K562 (cell line): Measurements from ENCODE around the gene PLEKHF1. TPM values are rescaled to one million over a fixed set of nuclear protein-coding genes. Genes with fewer than 3 reads are reported as not detected.

Experiments
- ATF6 ChIP-seq: sonication (generic); formaldehyde crosslinking; IDR thresholded peaks from 2 replicates; pipeline ENCODE4 v1.4.0; 2020; ENCODE audit warnings: mild to moderate bottlenecking, missing genetic modification reagents
- CHD2 ChIP-seq: IDR thresholded peaks from 2 replicates; pipeline ENCODE4 v1.6.1; 2011; ENCODE audit warnings: low read depth, low read length
- COPS2 ChIP-seq: fragments of 450-650 bp; conservative IDR thresholded peaks from 2 replicates; pipeline ENCODE4 v1.6.1; 2016; ENCODE audit warnings: mild to moderate bottlenecking, moderate library complexity
- EGR1 ChIP-seq: fragments of 450-650 bp; conservative IDR thresholded peaks from 2 replicates; pipeline ENCODE4 v1.6.1; 2017; ENCODE audit warnings: mild to moderate bottlenecking
- EHMT2 ChIP-seq: fragments of 450-650 bp; IDR thresholded peaks from 2 replicates; pipeline ENCODE4 v1.6.1; 2018; ENCODE audit warnings: antibody characterized with exemption
- FOXJ2 ChIP-seq: fragments of 200-800 bp; sonication (Bioruptor generic); IDR thresholded peaks from 2 replicates; pipeline ENCODE4 v1.6.1; 2016; ENCODE audit warnings: missing genetic modification characterization, missing compliant biosample characterization
- FOXJ3 ChIP-seq: sonication (generic); formaldehyde crosslinking; IDR thresholded peaks from 2 replicates; pipeline ENCODE4 v1.4.0; 2020; ENCODE audit warnings: mild to moderate bottlenecking, missing genetic modification reagents
- GABPB1 ChIP-seq: sonication (generic); formaldehyde crosslinking; IDR thresholded peaks from 2 replicates; pipeline ENCODE4 v1.8.0; 2022; ENCODE audit warnings: mild to moderate bottlenecking, missing genetic modification reagents
- KDM5B ChIP-seq: fragments of 200-600 bp; sonication (generic); IDR thresholded peaks from 2 replicates; pipeline ENCODE4 v1.6.1; 2012; ENCODE audit warnings: low read depth, mild to moderate bottlenecking, moderate library complexity, low read length, control low read depth, inconsistent platforms; ENCODE audit not compliant: insufficient replicate concordance
- MAFG ChIP-seq: fragments of 450-650 bp; conservative IDR thresholded peaks from 2 replicates; pipeline ENCODE4 v1.6.1; 2016; ENCODE audit warnings: missing genetic modification characterization, missing compliant biosample characterization
- MCM5 ChIP-seq: fragments of 450-650 bp; IDR thresholded peaks from 2 replicates; pipeline ENCODE4 v1.6.1; 2016; ENCODE audit warnings: low read depth
- MYC ChIP-seq, 2 experiments: fragments of 250-450 bp in 1 of 2; sonication (Bioruptor Pico) in 1 of 2; IDR thresholded peaks; 2 replicates each; pipeline versions ENCODE4 v1.5.1 to v1.6.1; 2012 to 2021; ENCODE audit warnings: low read depth in 2 of 2, borderline replicate concordance in 1 of 2, improper control_type of control experiment in 1 of 2, low read length in 1 of 2, mild to moderate bottlenecking in 1 of 2, moderate library complexity in 1 of 2
- PBX2 ChIP-seq, 2 experiments: IDR thresholded peaks in 1 of 2; conservative IDR thresholded peaks in 1 of 2; 2 replicates each; pipeline ENCODE4 v1.6.1; 2016; ENCODE audit warnings: low read depth in 2 of 2, mild to moderate bottlenecking in 1 of 2, missing compliant biosample characterization in 1 of 2, missing genetic modification characterization in 1 of 2, moderate library complexity in 1 of 2
- SRSF3 ChIP-seq: fragments of 200-400 bp; formaldehyde crosslinking; IDR thresholded peaks from 2 replicates; pipeline ENCODE4 v1.6.1; 2016; ENCODE audit warnings: mild to moderate bottlenecking, low read length, moderate library complexity; ENCODE audit not compliant: insufficient read depth
- STAT5A ChIP-seq: IDR thresholded peaks from 2 replicates; pipeline ENCODE4 v1.6.1; 2012; ENCODE audit warnings: low read length, inconsistent platforms, borderline replicate concordance
- TAF15 ChIP-seq: fragments of 200-400 bp; formaldehyde crosslinking; IDR thresholded peaks from 2 replicates; pipeline ENCODE4 v1.6.1; 2017; ENCODE audit warnings: mild to moderate bottlenecking, low read depth, low read length, moderate library complexity
- TCF7 ChIP-seq: sonication (generic); IDR thresholded peaks from 2 replicates; pipeline ENCODE4 v1.6.1; 2016; ENCODE audit warnings: antibody characterized with exemption, borderline replicate concordance
- XRCC5 ChIP-seq: fragments of 200-400 bp; formaldehyde crosslinking; IDR thresholded peaks from 2 replicates; pipeline ENCODE4 v1.6.1; 2017; ENCODE audit warnings: low read depth, mild to moderate bottlenecking, low read length
- ZKSCAN8 ChIP-seq: fragments of 200-800 bp; sonication (Bioruptor generic); IDR thresholded peaks from 2 replicates; pipeline ENCODE4 v1.6.1; 2016; ENCODE audit warnings: missing genetic modification characterization, missing compliant biosample characterization
- ZNF41 ChIP-seq: fragments of 250-450 bp; sonication (Bioruptor Pico); conservative IDR thresholded peaks from 2 replicates; pipeline ENCODE4 v1.4.0; 2020; ENCODE audit warnings: mild to moderate bottlenecking
- polyA plus RNA-seq, 8 experiments: library from polyadenylated mRNA; depleted of rRNA in 4 of 8; stranded (reverse) in 5 of 8; unstranded in 3 of 8; fragments of >200 nt; fragmentation: Nextera tagmentation in 2 of 8; fragmentation: Illumina TruSeq in 1 of 8; extraction: Ambion mirVana in 2 of 8; extraction: Trizol in 1 of 8; gene quantifications; 2 replicates each; pipeline versions ENCODE4 v1.2.1 to v1.2.3, GENCODE V29; 2011 to 2014; ENCODE audit warnings: inconsistent platforms in 1 of 8, missing spikeins in 1 of 8
- total RNA-seq, 7 experiments: library from RNA; depleted of rRNA in 6 of 7; stranded (reverse); fragments of >200 nt in 6 of 7; fragmentation: Illumina TruSeq in 2 of 7; extraction: Trizol in 2 of 7; gene quantifications; 2 replicates each; pipeline versions ENCODE4 v1.2.1 to v1.2.3, GENCODE V29; 2011 to 2021; ENCODE audit warnings: low replicate concordance in 1 of 7
- TF ChIP-seq, protein P1 (sequence below): fragments of 250-450 bp; sonication (Bioruptor Pico); IDR thresholded peaks from 2 replicates; pipeline ENCODE4 v1.5.0; 2020; ENCODE audit warnings: mild to moderate bottlenecking, borderline replicate concordance
- TF ChIP-seq, protein P2 (sequence below): sonication (generic); IDR thresholded peaks from 2 replicates; pipeline ENCODE4 v1.6.1; 2016

Gene PLEKHF1
- total and polyA plus RNA-seq, 9 of the 15 experiments (the other 6 are each of a cell fraction or from before 2014, with no cell fraction given): 0.07 to 13.4 (median 3.9) TPM; not detected in 1

DNA sequence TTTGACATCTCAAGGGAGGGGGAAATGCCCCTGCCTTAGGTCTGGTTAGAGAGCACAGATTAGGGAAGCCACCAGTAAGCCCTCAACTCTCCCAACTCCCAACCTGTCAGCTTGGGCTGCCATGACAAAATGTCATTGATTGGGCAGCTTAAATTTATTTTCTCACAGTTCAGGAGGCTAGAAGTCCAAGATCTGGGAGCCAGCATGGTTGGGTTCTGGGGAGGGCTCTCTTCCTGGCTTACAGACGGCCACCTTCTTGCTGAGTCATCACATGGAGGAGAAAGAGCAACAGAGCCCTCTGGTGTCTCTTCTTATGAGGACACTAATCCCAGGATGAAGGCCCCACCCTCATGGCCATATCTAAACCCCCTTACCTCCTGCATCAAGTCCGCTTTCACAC lies 25.6 kb downstream of the PLEKHF1 start (continued):
- TF ChIP-seq PBX2 (CRISPR knock-in tag; IDR thresholded peaks at IDR 0.05; ENCODE audit: low read depth) (no peak), PBX2 (tag; conservative IDR thresholded peaks at IDR 0.05; ENCODE audit: low read depth) (0 out of 2 replicates have a peak, but pooled peaks have one; percentile 27), MCM5 (no peak), TCF7 (no peak), ATF6 (no peak), ZNF41 (CRISPR knock-in tag) (no peak), FOXJ2 (tag) (no peak), SRSF3 (no peak), XRCC5 (peak; percentile 67; the same call in 1 of the 2 replicates), STAT5A (no peak), EHMT2 (0 out of 2 replicates have a peak, but pooled peaks have one; percentile 35), TAF15 (no peak), ZKSCAN8 (CRISPR knock-in tag) (no peak), KDM5B (no peak), COPS2 (no peak), EGR1 (no peak), MYC (IDR thresholded peaks at IDR 0.05; ENCODE audit: low read depth, low read length) (peak; percentile 79), MYC (CRISPR knock-in tag; IDR thresholded peaks at IDR 0.05; ENCODE audit: borderline replicate concordance, low read depth) (no peak), FOXJ3 (CRISPR knock-in tag) (no peak), MAFG (tag) (peak; percentile 100), CHD2 (no peak), GABPB1 (no peak)
- TF ChIP-seq, protein P1, sequence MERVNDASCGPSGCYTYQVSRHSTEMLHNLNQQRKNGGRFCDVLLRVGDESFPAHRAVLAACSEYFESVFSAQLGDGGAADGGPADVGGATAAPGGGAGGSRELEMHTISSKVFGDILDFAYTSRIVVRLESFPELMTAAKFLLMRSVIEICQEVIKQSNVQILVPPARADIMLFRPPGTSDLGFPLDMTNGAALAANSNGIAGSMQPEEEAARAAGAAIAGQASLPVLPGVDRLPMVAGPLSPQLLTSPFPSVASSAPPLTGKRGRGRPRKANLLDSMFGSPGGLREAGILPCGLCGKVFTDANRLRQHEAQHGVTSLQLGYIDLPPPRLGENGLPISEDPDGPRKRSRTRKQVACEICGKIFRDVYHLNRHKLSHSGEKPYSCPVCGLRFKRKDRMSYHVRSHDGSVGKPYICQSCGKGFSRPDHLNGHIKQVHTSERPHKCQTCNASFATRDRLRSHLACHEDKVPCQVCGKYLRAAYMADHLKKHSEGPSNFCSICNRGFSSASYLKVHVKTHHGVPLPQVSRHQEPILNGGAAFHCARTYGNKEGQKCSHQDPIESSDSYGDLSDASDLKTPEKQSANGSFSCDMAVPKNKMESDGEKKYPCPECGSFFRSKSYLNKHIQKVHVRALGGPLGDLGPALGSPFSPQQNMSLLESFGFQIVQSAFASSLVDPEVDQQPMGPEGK (CRISPR knock-in tag): no peak
- TF ChIP-seq, protein P2, sequence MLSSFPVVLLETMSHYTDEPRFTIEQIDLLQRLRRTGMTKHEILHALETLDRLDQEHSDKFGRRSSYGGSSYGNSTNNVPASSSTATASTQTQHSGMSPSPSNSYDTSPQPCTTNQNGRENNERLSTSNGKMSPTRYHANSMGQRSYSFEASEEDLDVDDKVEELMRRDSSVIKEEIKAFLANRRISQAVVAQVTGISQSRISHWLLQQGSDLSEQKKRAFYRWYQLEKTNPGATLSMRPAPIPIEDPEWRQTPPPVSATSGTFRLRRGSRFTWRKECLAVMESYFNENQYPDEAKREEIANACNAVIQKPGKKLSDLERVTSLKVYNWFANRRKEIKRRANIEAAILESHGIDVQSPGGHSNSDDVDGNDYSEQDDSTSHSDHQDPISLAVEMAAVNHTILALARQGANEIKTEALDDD: 0 out of 2 replicates have a peak, but pooled peaks have one; percentile 21
